ENCODE data around the gene ELAVL1. TPM values are rescaled to one million over a fixed set of nuclear protein-coding genes. Genes with fewer than 3 reads are reported as not detected.

ELAVL1 gene
- total RNA-seq, 8 experiments from 2014 or later: 22.4 to 86.2 (median 31.9) TPM

GRCh38 chr19:7910321-7911161 is 94.9 kb downstream of the ELAVL1 start:
- H3K4me3 ChIP-seq: no peak overlapping the region
- peaks cover 0 to under 1% of the 10 kb centered on the region in 2 donors for H3K4me1 ChIP-seq (replicated peaks in 1 of 2)
- in situ Hi-C loops (cut with MboI; ENCODE audit: low pct_unique_long_range_greater_than_20kb in 2 of 9, low sequenced_read_pairs in 9 of 9, unreplicated experiment in 9 of 9): no loop called here
- no peak overlapping the region for H3K27ac ChIP-seq
- ATAC-seq (replicated peaks in 6 of 8): no peak
- WGBS, 10 experiments: 92 to 100% (median 97%) methylated on average over 2 to 5 of the region's 54 CpGs; no CpG with 5 or more reads in 6 of the 10 experiments

- Histone ChIP-seq H3K27ac (no peak overlapping the region), H3K4me1 (replicated peaks in 1 of 2) (peaks cover 9 to 10% of the 10 kb centered on the region in 2 donors), H3K4me3 (no peak overlapping the region)
- WGBS, 10 experiments: no CpG with 5 or more reads among the region's 21 CpGs
- ATAC-seq (replicated peaks in 6 of 8): no peak
- in situ Hi-C loops (cut with MboI; ENCODE audit: low pct_unique_long_range_greater_than_20kb in 2 of 9, low sequenced_read_pairs in 9 of 9, unreplicated experiment in 9 of 9): no loop called here
Measured at GRCh38 chr19:7909471-7910067, 95.9 kb downstream of the ELAVL1 start.

- WGBS, 10 experiments: 90% methylated on average over 2 of the region's 19 CpGs; no CpG with 5 or more reads in 9 of the 10 experiments
- in situ Hi-C loops (cut with MboI; ENCODE audit: low pct_unique_long_range_greater_than_20kb in 2 of 9, low sequenced_read_pairs in 9 of 9, unreplicated experiment in 9 of 9): no loop called here
- Histone ChIP-seq H3K4me1 (replicated peaks in 1 of 2) (peaks cover 9 to 11% of the 10 kb centered on the region in 2 donors), H3K4me3 (no peak overlapping the region), H3K27ac (no peak overlapping the region)
- ATAC-seq (replicated peaks in 6 of 8): no peak
Measured at GRCh38 chr19:7908742-7909461, 96.5 kb downstream of the ELAVL1 start.

Other genes starting within 250 kb of the ELAVL1 start
- under 1 TPM in 4 of 8 experiments, not detected in 4; 0.10 to 0.71 (median 0.24) TPM for gene CLEC4M, start 242.4 kb downstream of the ELAVL1 start, total RNA-seq
- 10 to 100 TPM in 7 of 8 experiments, 1 to 10 TPM in 1; 7.7 to 25.7 (median 16.7) TPM for gene EVI5L, start 175.4 kb downstream of the ELAVL1 start, total RNA-seq
- gene PRR36, start 131.3 kb downstream of the ELAVL1 start, total RNA-seq: 1 to 10 TPM in 5 of 8 experiments, under 1 TPM in 3; 0.27 to 6.4 (median 1.3) TPM
- 1 to 10 TPM in 4 of 8 experiments, under 1 TPM in 3, not detected in 1; 0.16 to 3.1 (median 1.4) TPM for gene LRRC8E, start 117.1 kb downstream of the ELAVL1 start, total RNA-seq
- gene MAP2K7, start 101.8 kb downstream of the ELAVL1 start, total RNA-seq: 10 to 100 TPM; 10.3 to 28.2 (median 16.9) TPM
- 1 to 10 TPM in 1 of 8 experiments, under 1 TPM in 6, not detected in 1; 0.16 to 1.2 (median 0.45) TPM for gene TGFBR3L, start 90.8 kb downstream of the ELAVL1 start, total RNA-seq
- gene SNAPC2, start 85.3 kb downstream of the ELAVL1 start, total RNA-seq: 10 to 100 TPM; 12.5 to 27.1 (median 19.1) TPM
- 10 to 100 TPM in 2 of 8 experiments, 1 to 10 TPM in 5, under 1 TPM in 1; 0.87 to 29.6 (median 9.1) TPM for gene CTXN1, start 79.5 kb downstream of the ELAVL1 start, total RNA-seq
- gene TIMM44, start 62.0 kb downstream of the ELAVL1 start, total RNA-seq: 100 to 1,000 TPM in 2 of 8 experiments, 10 to 100 TPM in 6; 38.7 to 106 (median 65.1) TPM
- gene CCL25, start 47.1 kb upstream of the ELAVL1 start, total RNA-seq: 1 to 10 TPM in 1 of 8 experiments, under 1 TPM in 3, not detected in 4; 0.41 to 1.3 (median 0.75) TPM
- 1 to 10 TPM in 5 of 8 experiments, under 1 TPM in 1, not detected in 2; 0.07 to 4.8 (median 3.6) TPM for gene FBN3, start 144.0 kb upstream of the ELAVL1 start, total RNA-seq
- 10 to 100 TPM in 7 of 8 experiments, 1 to 10 TPM in 1; 3.2 to 55.1 (median 35.8) TPM for gene CERS4, start 203.7 kb upstream of the ELAVL1 start, total RNA-seq